ENCODE measurements around the gene ATP10B. TPM values are rescaled to one million over a fixed set of nuclear protein-coding genes. Genes with fewer than 3 reads are reported as not detected.

ATP10B gene
- total and polyA plus RNA-seq, 2 of the 13 experiments (the other 11 are each of a cell fraction or from before 2014, with no cell fraction given): not detected

DNA sequence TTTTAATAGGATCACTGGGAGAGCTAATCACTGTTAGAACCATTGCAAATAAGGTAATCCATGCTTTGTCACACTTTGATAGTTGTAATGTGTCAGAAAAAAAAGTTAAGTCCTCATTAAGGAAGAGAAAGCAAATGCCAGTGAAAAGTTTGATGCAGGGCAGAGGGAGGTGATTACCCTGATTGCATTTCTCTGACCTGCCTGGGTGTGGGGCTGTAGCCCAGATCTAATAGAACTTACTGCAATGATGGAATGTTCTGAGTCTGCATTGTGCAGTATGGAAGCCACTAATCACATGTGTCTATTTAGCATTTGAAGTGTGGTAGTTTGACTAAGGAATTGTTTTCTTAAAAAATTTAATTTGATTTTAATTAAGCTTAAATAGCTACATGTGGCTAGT lies 202.7 kb downstream of the ATP10B start:
- H3K79me2 ChIP-seq (ENCODE audit: insufficient read depth, low read length): no peaks in the 10 kb centered on the region
- POLR2A ChIA-PET: no interaction called here
- FAIRE-seq (no peak), ATAC-seq (peak; percentile 89), DNase-seq (ENCODE audit: low spot score) (peak; percentile 5)
- no peaks in the 10 kb centered on the region for H3K27me3 ChIP-seq (ENCODE audit: control insufficient read depth in 1 of 2, insufficient read depth in 2 of 2, low read length in 2 of 2)
- no peak overlapping the region for H3K27ac ChIP-seq (ENCODE audit: extremely low read length, insufficient read depth, low read length)
- TF ChIP-seq ZNF160 (CRISPR knock-in tag; IDR thresholded peaks at IDR 0.05) (no peak), NCOA2 (CRISPR knock-in tag; IDR thresholded peaks at IDR 0.05) (no peak), STAG1 (CRISPR knock-in tag; IDR thresholded peaks at IDR 0.05) (peak; percentile 48), ZBTB49 (CRISPR knock-in tag; IDR thresholded peaks at IDR 0.05; ENCODE audit: borderline replicate concordance) (no peak)
- TF ChIP-seq, protein P1, sequence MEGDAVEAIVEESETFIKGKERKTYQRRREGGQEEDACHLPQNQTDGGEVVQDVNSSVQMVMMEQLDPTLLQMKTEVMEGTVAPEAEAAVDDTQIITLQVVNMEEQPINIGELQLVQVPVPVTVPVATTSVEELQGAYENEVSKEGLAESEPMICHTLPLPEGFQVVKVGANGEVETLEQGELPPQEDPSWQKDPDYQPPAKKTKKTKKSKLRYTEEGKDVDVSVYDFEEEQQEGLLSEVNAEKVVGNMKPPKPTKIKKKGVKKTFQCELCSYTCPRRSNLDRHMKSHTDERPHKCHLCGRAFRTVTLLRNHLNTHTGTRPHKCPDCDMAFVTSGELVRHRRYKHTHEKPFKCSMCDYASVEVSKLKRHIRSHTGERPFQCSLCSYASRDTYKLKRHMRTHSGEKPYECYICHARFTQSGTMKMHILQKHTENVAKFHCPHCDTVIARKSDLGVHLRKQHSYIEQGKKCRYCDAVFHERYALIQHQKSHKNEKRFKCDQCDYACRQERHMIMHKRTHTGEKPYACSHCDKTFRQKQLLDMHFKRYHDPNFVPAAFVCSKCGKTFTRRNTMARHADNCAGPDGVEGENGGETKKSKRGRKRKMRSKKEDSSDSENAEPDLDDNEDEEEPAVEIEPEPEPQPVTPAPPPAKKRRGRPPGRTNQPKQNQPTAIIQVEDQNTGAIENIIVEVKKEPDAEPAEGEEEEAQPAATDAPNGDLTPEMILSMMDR (CRISPR knock-in tag; IDR thresholded peaks at IDR 0.05): peak; percentile 41; the same call in 1 of the 2 replicates
- TF ChIP-seq, protein P2, sequence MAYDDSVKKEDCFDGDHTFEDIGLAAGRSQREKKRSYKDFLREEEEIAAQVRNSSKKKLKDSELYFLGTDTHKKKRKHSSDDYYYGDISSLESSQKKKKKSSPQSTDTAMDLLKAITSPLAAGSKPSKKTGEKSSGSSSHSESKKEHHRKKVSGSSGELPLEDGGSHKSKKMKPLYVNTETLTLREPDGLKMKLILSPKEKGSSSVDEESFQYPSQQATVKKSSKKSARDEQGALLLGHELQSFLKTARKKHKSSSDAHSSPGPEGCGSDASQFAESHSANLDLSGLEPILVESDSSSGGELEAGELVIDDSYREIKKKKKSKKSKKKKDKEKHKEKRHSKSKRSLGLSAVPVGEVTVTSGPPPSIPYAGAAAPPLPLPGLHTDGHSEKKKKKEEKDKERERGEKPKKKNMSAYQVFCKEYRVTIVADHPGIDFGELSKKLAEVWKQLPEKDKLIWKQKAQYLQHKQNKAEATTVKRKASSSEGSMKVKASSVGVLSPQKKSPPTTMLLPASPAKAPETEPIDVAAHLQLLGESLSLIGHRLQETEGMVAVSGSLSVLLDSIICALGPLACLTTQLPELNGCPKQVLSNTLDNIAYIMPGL (CRISPR knock-in tag; IDR thresholded peaks at IDR 0.05; ENCODE audit: borderline replicate concordance in 1 of 2, low read depth in 1 of 2): no peak
- no TSS peak for BruUV-seq (replicated peaks)
- no peaks in the 10 kb centered on the region; the same call in 1 of the 2 replicates for H4K20me1 ChIP-seq (ENCODE audit: insufficient read depth, low read length)
- H3K9me3 ChIP-seq (ENCODE audit: low read length): no peaks in the 10 kb centered on the region
- CTCF ChIA-PET (ENCODE audit: low intra/inter-chr PET ratio, low total read pairs): no interaction called here
- no peak overlapping the region for H3K4me2 ChIP-seq (ENCODE audit: low read depth, low read length)
- no peaks in the 10 kb centered on the region for H3K36me3 ChIP-seq (replicated peaks in 1 of 2; ENCODE audit: control insufficient read depth in 1 of 2, insufficient read depth in 2 of 2, low read length in 2 of 2)
- H2AFZ ChIP-seq (ENCODE audit: low read length): no peak overlapping the region
- in situ Hi-C loops (cut with HindIII; ENCODE audit: extremely low pct_ligation_motif_present, low pct_unique_long_range_greater_than_20kb): no loop called here
- H3K9ac ChIP-seq (ENCODE audit: insufficient read depth, low read depth, low read length): no peak overlapping the region
- H3K4me3 ChIP-seq (replicated peaks in 1 of 3; ENCODE audit: insufficient read depth in 1 of 3, low read depth in 2 of 3, low read length in 3 of 3): no peak overlapping the region
- H3K4me1 ChIP-seq (ENCODE audit: insufficient read depth, low read length): no peaks in the 10 kb centered on the region
- intact Hi-C loops (cut with micrococcal nuclease; ENCODE audit: unreplicated experiment): no loop called here
